H4 (cell line): ENCODE results near the gene APPL1. TPM values are rescaled to one million over a fixed set of nuclear protein-coding genes. Genes with fewer than 3 reads are reported as not detected.
"Not testable (repeated sequence)": the region's sequence is repeated elsewhere in the genome, so short reads cannot be mapped to it uniquely, and the experiment has no call there.

Source experiments
- DNase-seq: peaks from one replicate; pipeline ENCODE4 v3.0.0-alpha.2; 2015; ENCODE audit warnings: low spot score
- total RNA-seq: library from RNA; depleted of rRNA; stranded (reverse); fragments of >200 nt; shearing (Covaris generic); gene quantifications from 2 replicates; pipeline ENCODE4 v1.2.3, GENCODE V29; 2014; rRNA removed

The APPL1 gene
- total RNA-seq, 1 experiment from 2014 or later = 15.7 TPM

GRCh38 chr3:57274845-57275244 lies 47.3 kb downstream of the APPL1 start:
- no peak for DNase-seq

- no peak for DNase-seq
Measured at GRCh38 chr3:57275393-57275792, 47.9 kb downstream of the APPL1 start.

- DNase-seq = no peak
Measured at GRCh38 chr3:57278237-57278636, 50.7 kb downstream of the APPL1 start.

GRCh38 chr3:57279685-57280084 lies 52.2 kb downstream of the APPL1 start:
- no peak for DNase-seq

GRCh38 chr3:57281715-57282114 lies 54.2 kb downstream of the APPL1 start:
- no peak for DNase-seq

- no peak for DNase-seq
Measured at GRCh38 chr3:57283334-57283733, 55.8 kb downstream of the APPL1 start.

- no peak for DNase-seq
Measured at GRCh38 chr3:57287205-57287604, 59.7 kb downstream of the APPL1 start.

- DNase-seq = no peak
Measured at GRCh38 chr3:57288403-57288802, 60.9 kb downstream of the APPL1 start.

GRCh38 chr3:57292159-57292896 lies 64.8 kb downstream of the APPL1 start, which contains the start of gene ASB14:
Gene ASB14 (minus strand): TSS chr3:57292685. CDS start chr3:57292033, 652 bp downstream.
- no peak for DNase-seq

GRCh38 chr3:57292897-57293526 lies 65.5 kb downstream of the APPL1 start:
- no peak for DNase-seq

- peak; percentile 12 for DNase-seq
Measured at GRCh38 chr3:57298041-57298440, 70.5 kb downstream of the APPL1 start.

- DNase-seq = not testable (repeated sequence)
Measured at GRCh38 chr3:57303520-57303919, 76.0 kb downstream of the APPL1 start.

GRCh38 chr3:57309769-57310360 lies 82.3 kb downstream of the APPL1 start:
- DNase-seq = no peak

GRCh38 chr3:57314204-57314603 lies 86.7 kb downstream of the APPL1 start:
- no peak for DNase-seq

Other genes starting within 250 kb of the APPL1 start
- 0.14 TPM in 1 of 2 replicates, not detected in the other for gene SPATA12, start 167.1 kb upstream of the APPL1 start, total RNA-seq
- gene IL17RD, start 62.4 kb upstream of the APPL1 start, total RNA-seq = 0.55 and 0.56 TPM in 2 replicates
- gene HESX1, start 27.8 kb upstream of the APPL1 start, total RNA-seq = 0.37 TPM in 1 of 2 replicates, not detected in the other
- gene ASB14, start 65.0 kb downstream of the APPL1 start, total RNA-seq = not detected in 2 replicates